DMS53 treated with DMSO at 0.1 percent for 48 hours (cell line): Measurements from ENCODE around the gene PUS10.
"Not testable (repeated sequence)": the region's sequence is repeated elsewhere in the genome, so short reads cannot be mapped to it uniquely, and the experiment has no call there.

Experiments
- DNase-seq: peaks from one replicate; lab custom pipeline; 2025; ENCODE audit not compliant: unreplicated experiment; lab: John Stamatoyannopoulos, UW

Gene PUS10

DNA sequence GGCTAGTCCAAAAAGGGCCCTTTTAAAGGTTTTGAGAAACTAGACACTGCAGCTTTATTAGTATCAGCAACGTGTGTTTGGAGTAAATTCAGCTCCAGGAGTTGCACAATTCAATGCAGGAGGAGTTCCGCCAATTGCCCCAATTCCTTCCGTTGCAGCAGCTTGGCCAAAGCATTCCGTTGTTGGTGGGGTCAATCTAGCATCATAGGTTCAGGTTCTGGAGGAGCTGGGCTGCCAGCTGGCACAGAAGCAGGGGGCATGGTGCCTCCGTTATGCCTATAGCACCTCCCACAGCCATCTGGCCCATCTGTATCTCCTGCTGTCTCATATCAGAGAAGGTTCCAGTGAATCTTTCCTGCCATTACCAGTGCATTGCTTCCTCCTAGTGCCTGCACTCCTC is 81.3 kb downstream of the PUS10 start:
- no peak for DNase-seq

DNA sequence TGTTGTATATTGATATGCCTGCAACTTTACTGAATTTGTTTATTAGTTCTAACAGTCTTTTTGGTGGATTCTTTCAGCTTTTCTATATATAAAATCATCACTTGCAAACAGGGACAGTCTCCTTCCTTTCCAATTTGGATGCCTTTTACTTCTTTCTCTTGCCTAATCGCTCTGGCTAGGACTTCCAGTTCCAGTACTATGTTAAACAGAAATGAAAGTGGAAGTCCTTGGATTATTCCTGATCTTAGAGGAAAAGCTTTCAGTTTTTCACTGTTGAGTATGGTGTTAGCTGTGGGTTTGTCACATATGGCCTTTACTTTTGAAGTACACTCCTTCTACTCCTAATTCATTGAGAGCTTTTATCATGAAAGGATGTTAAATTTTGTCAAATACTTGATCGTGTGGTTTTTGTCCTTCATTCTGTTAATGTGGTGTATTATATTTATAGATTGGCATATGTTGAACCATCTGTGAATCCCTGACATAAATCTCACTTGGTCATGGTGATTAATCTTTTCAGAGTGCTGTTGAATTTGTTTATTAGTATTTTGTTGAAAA is 83.8 kb downstream of the PUS10 start:
- no peak for DNase-seq

DNA sequence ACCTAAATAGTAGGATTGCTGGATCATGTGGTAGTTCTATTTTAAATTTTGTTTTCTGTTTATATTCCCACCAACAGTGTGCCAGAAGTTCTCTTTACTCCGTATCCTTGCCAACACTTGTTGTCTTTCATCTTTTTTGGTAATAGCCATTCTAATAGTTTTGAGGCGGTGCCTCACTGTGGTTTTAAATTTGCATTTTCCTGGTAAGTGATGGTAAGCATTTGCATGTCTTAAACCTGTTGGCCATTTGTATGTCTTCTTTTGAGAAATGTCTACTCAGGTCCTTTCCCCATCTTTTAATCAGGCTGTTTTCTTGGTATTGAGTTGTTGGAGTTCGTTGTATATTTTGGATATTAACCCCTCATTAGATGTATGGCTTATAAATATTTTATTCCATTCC is 85.1 kb downstream of the PUS10 start:
- no peak for DNase-seq

DNA sequence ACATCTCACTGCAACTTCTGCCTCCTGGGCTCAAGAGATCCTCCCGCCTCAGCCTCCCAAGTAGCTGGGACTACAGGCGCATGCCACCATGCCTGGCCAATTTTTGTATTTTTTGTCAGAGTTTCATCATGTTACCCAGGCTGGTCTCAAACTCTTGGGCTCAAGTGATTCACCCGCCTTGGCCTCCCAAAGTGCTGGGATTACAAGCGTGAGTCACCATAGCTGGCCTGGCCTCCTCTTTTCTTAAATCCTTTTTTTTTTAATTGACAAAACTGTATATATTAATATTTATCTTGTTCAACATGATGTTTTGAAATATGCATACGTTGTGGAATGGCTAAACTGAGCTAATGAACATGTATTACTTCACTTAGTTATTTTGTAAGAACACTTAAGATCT is 86.0 kb downstream of the PUS10 start:
- DNase-seq = not testable (repeated sequence)

DNA sequence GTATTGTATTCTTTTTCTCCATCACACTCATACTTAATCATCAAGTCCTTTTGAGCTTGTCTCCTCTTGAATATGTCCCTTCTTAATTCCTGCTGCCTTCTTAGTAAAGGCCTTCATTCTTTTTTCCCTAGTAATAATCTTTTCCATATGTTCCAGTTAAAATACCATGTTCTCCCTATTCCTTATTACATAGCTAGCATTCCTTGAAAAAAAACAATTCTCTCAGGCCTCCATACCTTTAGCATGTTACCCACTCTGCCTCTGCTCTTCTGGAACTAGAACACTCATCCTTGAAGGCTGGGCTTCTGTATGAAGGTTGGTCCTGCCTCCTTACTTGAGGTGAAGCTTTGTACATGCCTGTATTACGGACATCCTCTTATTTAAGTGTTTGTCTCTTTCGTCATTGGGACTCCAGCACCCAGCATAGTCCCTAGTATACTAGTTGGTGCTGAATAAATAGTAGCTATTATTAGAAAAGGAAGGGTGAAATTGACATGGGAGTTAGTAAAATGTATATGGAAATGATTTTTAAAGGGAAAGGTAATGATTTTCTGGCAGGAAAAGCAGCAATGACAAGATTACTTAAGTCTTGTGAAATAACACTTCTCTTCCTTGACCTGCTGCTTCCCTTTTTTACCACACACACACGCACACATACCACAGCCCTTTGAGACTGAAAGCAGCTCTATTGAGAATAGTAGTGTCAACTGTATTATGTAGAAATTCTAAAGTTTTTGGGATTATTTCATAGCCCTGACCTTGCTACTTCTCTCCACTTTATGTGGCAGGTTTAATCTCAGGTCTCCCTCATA is 91.1 kb downstream of the PUS10 start:
- DNase-seq = no peak

DNA sequence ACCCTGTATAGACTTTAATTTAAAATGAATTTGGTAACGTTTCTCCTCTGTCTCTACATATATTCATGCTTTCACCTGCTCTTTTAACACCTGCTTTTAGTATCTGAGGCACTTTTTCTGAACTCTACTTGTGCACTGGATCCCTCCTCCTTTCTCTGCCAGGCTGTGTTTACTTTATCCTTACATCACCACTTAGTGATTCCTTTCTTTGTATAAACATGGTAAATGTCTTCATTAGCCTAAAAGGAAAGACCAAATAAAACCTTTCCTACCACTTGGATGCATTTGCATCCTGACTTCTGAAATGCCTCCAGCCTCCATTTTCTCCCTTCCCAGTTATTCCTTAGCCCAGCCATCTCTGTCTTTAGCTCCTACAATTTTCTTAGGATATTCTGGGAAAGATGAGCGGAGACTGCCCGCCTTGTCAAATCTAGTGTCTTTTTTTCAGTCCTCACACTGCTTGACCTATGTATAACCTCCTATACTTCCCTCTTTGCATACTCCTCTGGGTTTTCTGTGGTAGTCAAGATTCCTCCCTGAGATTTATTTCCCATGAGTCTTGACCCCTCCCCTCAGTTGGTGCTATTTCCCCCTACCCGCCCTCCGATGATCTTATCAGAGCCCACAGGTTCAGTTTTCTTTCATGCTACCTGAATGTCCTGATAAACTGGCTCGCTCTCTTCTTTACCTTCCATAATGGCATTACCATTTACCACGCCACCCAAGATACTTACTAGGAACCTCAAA is 91.9 kb downstream of the PUS10 start:
- peak; percentile 70 for DNase-seq

DNA sequence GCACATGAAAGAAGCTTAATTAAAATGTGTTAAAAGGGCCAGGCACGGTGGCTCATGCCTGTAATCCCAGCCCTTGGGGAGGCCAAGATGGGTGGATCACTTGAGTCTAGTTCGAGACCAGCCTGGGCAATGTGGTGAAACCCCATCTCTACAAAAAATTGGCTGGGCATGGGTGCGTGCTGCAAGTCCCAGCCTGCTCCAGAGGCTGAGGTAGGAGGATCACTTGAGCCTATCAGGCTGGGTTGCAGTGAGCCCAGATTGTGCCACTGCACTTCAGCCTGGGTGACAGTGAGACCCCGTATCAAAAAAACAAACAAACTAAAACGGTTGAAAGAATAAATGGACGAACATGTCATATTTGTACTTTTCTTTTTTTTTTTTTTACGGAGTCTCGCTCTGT is 110.7 kb downstream of the PUS10 start:
- DNase-seq = no peak

DNA sequence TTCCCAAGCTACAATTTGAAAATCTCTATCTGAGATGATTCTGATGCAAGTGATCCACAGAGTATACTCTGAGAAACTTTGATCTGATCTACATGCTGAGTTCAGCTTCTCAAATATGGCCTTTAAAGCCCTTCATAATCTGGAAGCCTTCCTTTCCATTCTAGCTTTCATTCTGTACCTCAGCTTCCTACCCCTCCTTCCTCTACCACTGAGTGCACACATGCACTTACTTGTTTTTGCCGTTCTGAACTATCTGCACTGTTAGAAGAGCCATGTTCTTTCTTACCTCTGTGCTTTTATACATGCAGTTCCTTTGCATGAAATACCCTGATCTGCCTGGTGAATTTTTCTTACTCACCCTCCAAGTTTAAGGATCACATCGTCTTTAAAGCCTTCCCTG is 111.7 kb downstream of the PUS10 start:
- no peak for DNase-seq

DNA sequence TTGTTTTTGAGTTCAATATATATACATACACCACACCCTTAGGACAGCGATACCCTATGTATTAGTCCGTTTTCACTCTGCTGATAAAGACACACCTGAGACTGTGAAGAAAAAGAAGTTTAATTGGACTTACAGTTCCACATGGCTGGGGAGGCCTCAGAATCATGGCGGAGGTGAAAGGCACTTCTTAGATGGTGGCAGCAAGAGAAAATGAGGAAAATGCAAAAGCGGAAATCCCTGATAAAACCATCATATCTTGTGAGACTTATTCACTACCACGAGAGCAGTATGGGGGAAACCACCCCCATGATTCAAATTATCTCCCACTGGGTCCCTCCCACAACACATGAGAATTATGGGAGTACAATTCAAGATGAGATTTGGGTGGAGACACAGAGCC is 112.2 kb downstream of the PUS10 start:
- DNase-seq = not testable (repeated sequence)

- not testable (repeated sequence) for DNase-seq
These were observed 116.8 kb downstream of the PUS10 start for GRCh38 chr2:60901296-60901695.

- no peak for DNase-seq
These were observed 118.2 kb downstream of the PUS10 start for GRCh38 chr2:60899892-60900249.

GRCh38 chr2:60899230-60899891 is 118.7 kb downstream of the PUS10 start:
- no peak for DNase-seq

DNA sequence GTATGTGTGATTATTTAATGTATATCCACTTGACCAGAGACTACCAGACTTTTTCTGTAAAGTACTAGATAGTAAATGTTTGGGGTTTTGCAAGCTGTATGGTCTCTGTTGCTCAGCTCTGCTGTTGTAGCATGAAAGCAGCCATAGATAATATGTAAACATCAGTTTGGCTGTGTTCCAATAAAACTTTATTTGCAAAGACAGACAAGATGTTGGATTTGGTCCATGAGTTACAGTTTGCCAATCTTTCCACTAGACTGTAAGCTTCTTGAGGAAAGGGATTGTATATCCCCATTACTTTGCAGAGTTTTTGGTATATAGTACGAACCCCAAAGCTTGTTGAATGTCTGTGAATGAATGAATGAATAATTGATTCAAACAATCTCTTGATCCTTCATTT is 119.5 kb downstream of the PUS10 start:
- no peak for DNase-seq
